ENCODE results near the gene ABCA13.

Gene ABCA13

GRCh38 chr7:48643431-48644013 is 472.3 kb downstream of the ABCA13 start:
- no peak for DNase-seq (ENCODE audit: low spot score)
- no peak for TF ChIP-seq CTCF (IDR thresholded peaks at IDR 0.05; ENCODE audit: extremely low read depth, insufficient read depth, missing control alignments)
- in situ Hi-C loops (cut with MboI; ENCODE audit: low pct_unique_long_range_greater_than_20kb, low sequenced_read_pairs, unreplicated experiment): no loop called here

GRCh38 chr7:48658138-48658537 is 486.9 kb downstream of the ABCA13 start:
- no peak for TF ChIP-seq CTCF (IDR thresholded peaks at IDR 0.05; ENCODE audit: extremely low read depth, insufficient read depth, missing control alignments)
- in situ Hi-C loops (cut with MboI; ENCODE audit: low pct_unique_long_range_greater_than_20kb, low sequenced_read_pairs, unreplicated experiment): no loop called here
- DNase-seq (ENCODE audit: low spot score): no peak

GRCh38 chr7:48660306-48660870 is 489.1 kb downstream of the ABCA13 start:
- TF ChIP-seq CTCF (IDR thresholded peaks at IDR 0.05; ENCODE audit: extremely low read depth, insufficient read depth, missing control alignments): no peak
- DNase-seq (ENCODE audit: low spot score): no peak
- in situ Hi-C loops (cut with MboI; ENCODE audit: low pct_unique_long_range_greater_than_20kb, low sequenced_read_pairs, unreplicated experiment): no loop called here

GRCh38 chr7:48664241-48664640 is 493.0 kb downstream of the ABCA13 start:
- TF ChIP-seq CTCF (IDR thresholded peaks at IDR 0.05; ENCODE audit: extremely low read depth, insufficient read depth, missing control alignments): no peak
- no peak for DNase-seq (ENCODE audit: low spot score)
- in situ Hi-C loops (cut with MboI; ENCODE audit: low pct_unique_long_range_greater_than_20kb, low sequenced_read_pairs, unreplicated experiment): no loop called here

GRCh38 chr7:48665353-48666135 is 494.3 kb downstream of the ABCA13 start:
- no peak for DNase-seq (ENCODE audit: low spot score)
- in situ Hi-C loops (cut with MboI; ENCODE audit: low pct_unique_long_range_greater_than_20kb, low sequenced_read_pairs, unreplicated experiment): no loop called here
- TF ChIP-seq CTCF (IDR thresholded peaks at IDR 0.05; ENCODE audit: extremely low read depth, insufficient read depth, missing control alignments): no peak

GRCh38 chr7:48667407-48667806 is 496.1 kb downstream of the ABCA13 start:
- DNase-seq (ENCODE audit: low spot score): no peak
- TF ChIP-seq CTCF (IDR thresholded peaks at IDR 0.05; ENCODE audit: extremely low read depth, insufficient read depth, missing control alignments): no peak
- in situ Hi-C loops (cut with MboI; ENCODE audit: low pct_unique_long_range_greater_than_20kb, low sequenced_read_pairs, unreplicated experiment): no loop called here

All from GM13977 (cell line).